Neuronal stem cell (in vitro differentiated cells): ENCODE results near the gene KHDRBS1.

Experiments used
- DNase-seq: peaks from one replicate; pipeline ENCODE4 v3.0.0-alpha.2; 2013; ENCODE audit warnings: low spot score
- H2AFZ ChIP-seq: one replicate; pipeline ENCODE4 v1.6.1; 2013; ENCODE audit warnings: mild to moderate bottlenecking, low read length, inconsistent platforms
- H2AK5ac ChIP-seq: 2 replicates; pipeline ENCODE4 v1.6.1; 2013; ENCODE audit warnings: low read depth, mild to moderate bottlenecking, inconsistent platforms, low read length, moderate library complexity, mixed read lengths
- H2BK120ac ChIP-seq: 2 replicates; pipeline ENCODE4 v1.6.1; 2013; ENCODE audit warnings: low read depth, mild to moderate bottlenecking, inconsistent platforms, low read length, moderate library complexity, mixed read lengths
- H2BK12ac ChIP-seq: one replicate; pipeline ENCODE4 v1.6.1; 2013; ENCODE audit warnings: low read length, inconsistent platforms
- H2BK15ac ChIP-seq: 2 replicates; pipeline ENCODE4 v1.6.1; 2013; ENCODE audit warnings: mild to moderate bottlenecking, low read length, inconsistent platforms, mixed read lengths
- H2BK5ac ChIP-seq: one replicate; pipeline ENCODE4 v1.6.1; 2013; ENCODE audit warnings: inconsistent platforms, mild to moderate bottlenecking, low read length, moderate library complexity
- H3K14ac ChIP-seq: one replicate; pipeline ENCODE4 v1.6.1; 2013; ENCODE audit warnings: low read length, inconsistent platforms
- H3K18ac ChIP-seq: 2 replicates; pipeline ENCODE4 v1.6.1; 2013; ENCODE audit warnings: low read length, inconsistent platforms
- H3K23ac ChIP-seq: 2 replicates; pipeline ENCODE4 v1.6.1; 2013; ENCODE audit warnings: low read depth, mild to moderate bottlenecking, mixed read lengths, low read length, inconsistent platforms; ENCODE audit not compliant: poor library complexity
- H3K27ac ChIP-seq: replicated peaks from 3 replicates; pipeline ENCODE4 v1.5.1; 2013; ENCODE audit warnings: low read length, inconsistent platforms
- H3K27me3 ChIP-seq, 3 experiments: 2 replicates each; pipeline ENCODE4 v1.6.1; 2013; ENCODE audit warnings: low read length in 3 of 3, mild to moderate bottlenecking in 2 of 3, inconsistent platforms in 1 of 3, low read depth in 1 of 3, mixed read lengths in 1 of 3, moderate library complexity in 1 of 3; ENCODE audit not compliant: control insufficient read depth in 3 of 3, insufficient read depth in 3 of 3
- H3K36me3 ChIP-seq, 2 donors: replicated peaks in 1 of 2; 2 replicates each; pipeline ENCODE4 v1.6.1; 2013; ENCODE audit warnings: low read length in 2 of 2; ENCODE audit not compliant: control insufficient read depth in 2 of 2, insufficient read depth in 2 of 2
- H3K4ac ChIP-seq: 2 replicates; pipeline ENCODE4 v1.6.1; 2013; ENCODE audit warnings: inconsistent platforms, mild to moderate bottlenecking, low read length, moderate library complexity
- H3K4me1 ChIP-seq, 2 donors: 1 replicate in 1 of 2; 2 replicates in 1 of 2; pipeline ENCODE4 v1.6.1; 2013; ENCODE audit warnings: low read length in 2 of 2, low read depth in 1 of 2; ENCODE audit not compliant: control insufficient read depth in 2 of 2, insufficient read depth in 1 of 2
- H3K4me2 ChIP-seq: one replicate; pipeline ENCODE4 v1.6.1; 2013; ENCODE audit warnings: mild to moderate bottlenecking, low read length, inconsistent platforms; ENCODE audit not compliant: insufficient read depth, poor library complexity, severe bottlenecking
- H3K4me3 ChIP-seq, 2 donors: 2 replicates each; pipeline ENCODE4 v1.5.1; 2013; ENCODE audit warnings: low read length in 2 of 2, mild to moderate bottlenecking in 2 of 2, inconsistent platforms in 1 of 2, moderate library complexity in 1 of 2
- H3K79me1 ChIP-seq: one replicate; pipeline ENCODE4 v1.6.1; 2013; ENCODE audit warnings: low read depth, mild to moderate bottlenecking, inconsistent platforms, low read length, moderate library complexity
- H3K9ac ChIP-seq: one replicate; pipeline ENCODE4 v1.6.1; 2013; ENCODE audit warnings: mild to moderate bottlenecking, low read depth, low read length, inconsistent platforms; ENCODE audit not compliant: poor library complexity
- H3K9me3 ChIP-seq, 2 donors: replicated peaks in 1 of 2; 2 replicates each; pipeline versions ENCODE3 to v1.6.1; 2013; ENCODE audit warnings: low read length in 2 of 2, mild to moderate bottlenecking in 2 of 2, inconsistent platforms in 1 of 2, low read depth in 1 of 2, mixed read lengths in 1 of 2, moderate library complexity in 1 of 2; ENCODE audit not compliant: control insufficient read depth in 2 of 2, insufficient read depth in 1 of 2
- H4K8ac ChIP-seq: one replicate; pipeline ENCODE4 v1.6.1; 2013; ENCODE audit warnings: low read depth, mild to moderate bottlenecking, inconsistent platforms, low read length, moderate library complexity
- H4K91ac ChIP-seq: one replicate; pipeline ENCODE4 v1.6.1; 2013; ENCODE audit warnings: low read length, low read depth, mild to moderate bottlenecking, inconsistent platforms; ENCODE audit not compliant: poor library complexity
- WGBS, 2 donors: extraction: QIAGEN DNeasy Blood & Tissue Kit; methylation state at CpG; one replicate each; pipeline ENCODE4 v1.1.7; 2013; ENCODE audit warnings: missing lambda C conversion rate in 2 of 2, mixed read lengths in 1 of 2; ENCODE audit not compliant: insufficient read length in 2 of 2, insufficient replicate concordance in 1 of 2; ENCODE audit errors: extremely low coverage in 2 of 2; 5-methylcytosine and 5-hydroxymethylcytosine counted together

KHDRBS1 gene

GRCh38 chr1:32031578-32032274 is 18.1 kb downstream of the KHDRBS1 start:
- H3K18ac ChIP-seq, result no peak overlapping the region
- H3K36me3 ChIP-seq, result peaks cover 22 to 95% of the 10 kb centered on the region in 2 donors
- no peak for DNase-seq
- peak overlapping the region; percentile 31 for H3K27ac ChIP-seq
- no peak overlapping the region for H4K91ac ChIP-seq
- H3K4me1 ChIP-seq, result peaks cover 0 to 3% of the 10 kb centered on the region in 2 donors
- no peaks in the 10 kb centered on the region for H3K27me3 ChIP-seq
- no peak overlapping the region for H3K4me2 ChIP-seq
- H3K4ac ChIP-seq, result no peak overlapping the region
- H2BK12ac ChIP-seq, result no peak overlapping the region
- H3K4me3 ChIP-seq, result no peak overlapping the region
- H2AK5ac ChIP-seq, result no peak overlapping the region
- H3K9me3 ChIP-seq, result no peaks in the 10 kb centered on the region
- no peak overlapping the region for H2BK15ac ChIP-seq
- H3K14ac ChIP-seq, result no peak overlapping the region
- no peak overlapping the region for H3K9ac ChIP-seq
- no peaks in the 10 kb centered on the region for H3K79me1 ChIP-seq
- no peak overlapping the region for H2AFZ ChIP-seq
- H2BK5ac ChIP-seq, result no peak overlapping the region
- H3K23ac ChIP-seq, result no peak overlapping the region
- no peak overlapping the region for H4K8ac ChIP-seq
- H2BK120ac ChIP-seq, result no peak overlapping the region
- 100% methylated on average over 1 of the region's 8 CpGs; no CpG with 5 or more reads in 1 of the 2 donors for WGBS, 2 donors

DNA sequence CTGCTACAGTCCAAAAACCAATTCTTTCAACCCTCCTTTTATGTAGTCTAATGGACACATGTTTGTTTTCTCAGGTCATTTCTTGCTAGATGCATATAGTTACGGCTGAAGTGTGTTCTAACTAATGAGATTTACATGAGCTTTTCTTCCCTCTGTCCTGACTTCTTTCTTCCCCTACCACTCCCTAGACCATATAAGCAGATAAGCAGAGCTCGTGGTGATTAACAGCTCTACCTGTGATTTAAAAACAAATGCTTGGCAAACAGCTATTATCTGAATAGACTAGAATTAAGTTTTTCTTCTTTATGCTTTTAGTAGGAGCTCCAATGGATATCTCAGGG is 18.6 kb downstream of the KHDRBS1 start:
- H3K79me1 ChIP-seq, result no peaks in the 10 kb centered on the region
- H3K9ac ChIP-seq, result no peak overlapping the region

DNA sequence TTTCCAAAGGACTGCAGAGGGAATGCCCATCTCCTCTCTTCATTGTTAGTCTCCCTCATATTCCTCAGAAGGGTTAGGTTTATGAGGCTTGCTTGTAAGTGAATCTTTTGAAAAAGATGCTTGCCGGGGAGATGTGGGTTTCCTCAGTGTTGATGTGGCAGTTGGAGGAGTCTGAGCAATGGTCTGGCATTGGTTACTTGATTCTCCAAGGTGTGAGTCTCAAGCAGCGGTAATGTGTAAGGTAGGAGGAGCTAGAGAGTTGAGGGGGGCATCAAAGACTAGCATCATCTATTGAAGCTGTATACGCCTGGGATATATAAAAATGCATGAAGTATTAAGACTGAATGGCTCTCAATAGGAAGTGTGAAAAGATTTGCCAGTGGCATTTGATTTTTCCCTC is 21.5 kb downstream of the KHDRBS1 start:
- H3K79me1 ChIP-seq, result no peaks in the 10 kb centered on the region
- H2BK12ac ChIP-seq, result no peak overlapping the region
- H3K4me2 ChIP-seq, result no peak overlapping the region
- H3K14ac ChIP-seq, result no peak overlapping the region
- no peak overlapping the region for H3K27ac ChIP-seq
- no peak overlapping the region for H2AK5ac ChIP-seq
- H2BK120ac ChIP-seq, result no peak overlapping the region
- no peak overlapping the region for H2BK15ac ChIP-seq
- H3K36me3 ChIP-seq, result peaks cover 41 to 98% of the 10 kb centered on the region in 2 donors
- no peaks in the 10 kb centered on the region for H3K27me3 ChIP-seq
- H2BK5ac ChIP-seq, result no peak overlapping the region
- H3K4ac ChIP-seq, result no peak overlapping the region
- H3K4me1 ChIP-seq, result peaks cover 0 to 3% of the 10 kb centered on the region in 2 donors
- no peak overlapping the region for H4K8ac ChIP-seq
- no peak overlapping the region for H4K91ac ChIP-seq
- DNase-seq, result no peak
- H3K9me3 ChIP-seq, result peaks cover 0 to 2% of the 10 kb centered on the region in 2 donors
- no peak overlapping the region for H3K23ac ChIP-seq
- H3K4me3 ChIP-seq, result no peak overlapping the region
- no CpG with 5 or more reads among the region's 3 CpGs for WGBS, 2 donors
- no peak overlapping the region for H2AFZ ChIP-seq
- no peak overlapping the region for H3K9ac ChIP-seq
- no peak overlapping the region for H3K18ac ChIP-seq

More for the DNA sequence above, 18.6 kb downstream of the KHDRBS1 start:
- Histone ChIP-seq H2AK5ac (no peak overlapping the region), H2BK12ac (no peak overlapping the region), H4K91ac (no peak overlapping the region), H3K18ac (no peak overlapping the region), H2BK5ac (no peak overlapping the region), H4K8ac (no peak overlapping the region), H3K4me2 (no peak overlapping the region), H2AFZ (no peak overlapping the region), H3K36me3 (peaks cover 27 to 96% of the 10 kb centered on the region in 2 donors), H3K4me1 (peaks cover 0 to 3% of the 10 kb centered on the region in 2 donors), H3K27me3 (no peaks in the 10 kb centered on the region), H2BK15ac (no peak overlapping the region), H3K27ac (no peak overlapping the region), H3K14ac (no peak overlapping the region), H3K9me3 (no peaks in the 10 kb centered on the region), H3K23ac (no peak overlapping the region), H3K4ac (no peak overlapping the region), H2BK120ac (no peak overlapping the region), H3K4me3 (no peak overlapping the region)
- DNase-seq, result no peak
- WGBS, 2 donors, result no CpG with 5 or more reads among the region's 2 CpGs

GRCh38 chr1:32040711-32041110 is 27.0 kb downstream of the KHDRBS1 start:
- Histone ChIP-seq H2AFZ (no peak overlapping the region), H3K4me1 (no peaks in the 10 kb centered on the region), H2BK12ac (no peak overlapping the region), H3K4me2 (no peak overlapping the region), H3K36me3 (peaks cover 49 to 56% of the 10 kb centered on the region in 2 donors), H3K23ac (no peak overlapping the region), H3K27me3 (no peaks in the 10 kb centered on the region), H3K9me3 (peaks cover 0 to 2% of the 10 kb centered on the region in 2 donors), H2AK5ac (no peak overlapping the region), H2BK120ac (no peak overlapping the region), H2BK5ac (no peak overlapping the region), H3K27ac (no peak overlapping the region), H3K4me3 (no peak overlapping the region), H3K4ac (no peak overlapping the region), H3K9ac (no peak overlapping the region), H2BK15ac (no peak overlapping the region), H3K18ac (no peak overlapping the region), H4K8ac (no peak overlapping the region), H3K14ac (no peak overlapping the region), H3K79me1 (peaks cover 4% of the 10 kb centered on the region), H4K91ac (no peak overlapping the region)
- no CpG with 5 or more reads among the region's 3 CpGs for WGBS, 2 donors
- no peak for DNase-seq
